IMR-90 (cell line): ENCODE measurements around the gene CDC6. TPM values are rescaled to one million over a fixed set of nuclear protein-coding genes. Genes with fewer than 3 reads are reported as not detected.

ENCODE experiments used
- MAFK ChIP-seq: IDR thresholded peaks from 2 replicates; pipeline ENCODE4 v1.6.1; 2012; ENCODE audit warnings: low read depth, low read length, improper control_type of control experiment
- RAD21 ChIP-seq: IDR thresholded peaks from 2 replicates; pipeline ENCODE4 v1.6.1; 2012; ENCODE audit warnings: low read length, improper control_type of control experiment
- RCOR1 ChIP-seq: IDR thresholded peaks from 2 replicates; pipeline ENCODE4 v1.6.1; 2012; ENCODE audit warnings: mild to moderate bottlenecking, low read length, improper control_type of control experiment; ENCODE audit not compliant: insufficient replicate concordance
- polyA plus RNA-seq, 3 experiments: library from polyadenylated mRNA; depleted of rRNA; stranded (reverse); fragments of >200 nt; gene quantifications; 2 replicates each; pipeline ENCODE4 v1.2.3, GENCODE V29; 2012; ENCODE audit warnings: low replicate concordance in 1 of 3
- total RNA-seq: library from RNA; depleted of rRNA; stranded (reverse); fragments of >200 nt; gene quantifications from 2 replicates; pipeline ENCODE4 v1.2.3, GENCODE V29; 2012

The CDC6 gene
- total and polyA plus RNA-seq, 2 of the 4 experiments (the other 2 are of a cell fraction): 15.3 to 25.6 TPM

DNA sequence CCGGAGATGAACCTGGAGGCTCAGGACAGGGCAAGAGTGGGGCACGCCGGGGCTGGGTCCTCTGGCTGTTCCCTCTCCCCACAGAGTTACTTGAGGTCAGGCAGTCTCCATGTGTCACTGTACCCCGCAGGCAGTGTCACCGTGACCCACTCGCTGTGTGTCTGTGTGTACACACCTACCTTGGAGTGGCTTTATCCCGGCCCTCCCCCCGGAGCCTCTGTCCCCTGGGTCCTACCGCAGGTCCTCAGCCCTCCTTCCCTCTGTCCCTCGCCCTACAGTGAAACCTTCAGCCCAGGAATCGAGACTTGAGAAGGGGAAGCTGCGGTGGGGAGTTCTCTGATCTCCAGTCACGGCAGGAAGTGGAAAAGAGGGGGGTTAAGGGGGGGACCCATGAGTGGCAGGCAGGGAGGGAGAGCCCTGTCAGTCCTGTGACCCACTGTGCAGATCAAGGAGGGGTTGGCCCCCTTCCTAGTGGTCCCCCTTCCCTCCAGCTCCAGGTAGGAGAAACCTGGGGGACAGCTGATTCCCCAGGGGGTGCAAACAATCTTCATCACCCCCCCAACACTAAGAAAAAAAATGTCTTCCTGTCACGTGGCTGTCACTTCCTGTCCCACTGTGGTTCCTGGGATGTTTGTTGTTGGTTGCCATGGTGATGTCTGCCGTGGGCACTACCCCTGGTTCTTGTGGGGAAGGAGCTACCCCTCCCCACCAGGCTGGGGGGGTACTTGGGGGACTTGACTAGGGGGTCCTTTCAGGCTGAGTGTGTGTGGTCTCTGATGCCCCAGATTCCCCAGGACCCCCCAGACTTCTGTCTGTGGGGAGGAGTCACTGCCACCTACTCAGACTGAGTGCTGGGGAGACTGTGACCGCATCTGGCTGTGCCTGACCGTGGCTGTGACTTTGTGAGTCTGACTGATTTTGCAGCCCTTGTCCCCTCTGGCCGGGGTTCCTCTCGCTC lies 35.0 kb downstream of the CDC6 start (continued):
- TF ChIP-seq RAD21 (no peak), RCOR1 (no peak), MAFK (no peak)
